ENCODE data around the gene C4BPB. TPM values are rescaled to one million over a fixed set of nuclear protein-coding genes. Genes with fewer than 3 reads are reported as not detected.

C4BPB gene
- total RNA-seq, 1 donor = not detected

DNA sequence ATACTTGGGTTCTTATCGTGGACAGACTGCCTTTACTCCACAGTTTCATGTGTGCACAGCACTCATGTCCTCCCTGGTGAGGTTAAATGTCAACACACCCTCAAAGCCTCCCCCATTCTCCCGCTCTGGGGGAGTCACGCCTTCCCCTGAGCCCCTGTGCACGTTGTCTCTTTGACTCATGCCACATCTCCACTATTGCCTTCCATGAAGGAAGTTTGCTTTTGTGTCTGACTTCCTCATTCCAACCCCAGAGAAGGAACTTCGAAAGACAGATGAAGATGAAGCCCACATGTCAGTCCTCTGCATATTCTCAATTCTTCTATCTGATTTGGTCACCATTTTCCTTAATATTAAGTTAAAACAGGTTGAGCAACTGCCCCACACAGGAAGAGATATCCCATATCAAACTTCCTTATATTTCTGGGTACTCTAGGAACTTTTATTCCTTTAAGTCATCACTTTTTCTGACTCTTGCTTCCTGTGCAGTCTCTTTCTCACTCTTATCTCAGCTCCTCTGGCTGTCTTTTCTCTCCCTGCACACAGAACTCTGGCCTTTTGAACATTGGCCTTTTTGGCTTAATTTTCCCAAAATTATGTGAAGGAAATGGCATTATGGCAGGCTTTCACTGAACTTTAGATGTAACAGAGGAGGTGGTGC lies 56.9 kb downstream of the C4BPB start:
- Histone ChIP-seq H3K79me2 (ENCODE audit: insufficient read depth, low read length) (no peaks in the 10 kb centered on the region), H3K36me3 (ENCODE audit: insufficient read depth, low read length) (no peaks in the 10 kb centered on the region), H3K4me1 (ENCODE audit: insufficient read depth, low read length) (no peaks in the 10 kb centered on the region), H3K27me3 (ENCODE audit: insufficient read depth, low read length) (no peaks in the 10 kb centered on the region), H3K4me3 (ENCODE audit: insufficient read depth, low read length) (no peak overlapping the region), H4K20me1 (ENCODE audit: insufficient read depth, low read length) (no peaks in the 10 kb centered on the region), H3K9me3 (ENCODE audit: low read depth, low read length) (no peaks in the 10 kb centered on the region), H3K4me2 (ENCODE audit: insufficient read depth, low read length) (no peak overlapping the region), H2AFZ (ENCODE audit: low read length) (no peak overlapping the region), H3K27ac (ENCODE audit: low read depth, low read length) (no peak overlapping the region)
- DNase-seq (ENCODE audit: insufficient read length, low spot score, missing footprints) = no peak
- TF ChIP-seq, protein P1, sequence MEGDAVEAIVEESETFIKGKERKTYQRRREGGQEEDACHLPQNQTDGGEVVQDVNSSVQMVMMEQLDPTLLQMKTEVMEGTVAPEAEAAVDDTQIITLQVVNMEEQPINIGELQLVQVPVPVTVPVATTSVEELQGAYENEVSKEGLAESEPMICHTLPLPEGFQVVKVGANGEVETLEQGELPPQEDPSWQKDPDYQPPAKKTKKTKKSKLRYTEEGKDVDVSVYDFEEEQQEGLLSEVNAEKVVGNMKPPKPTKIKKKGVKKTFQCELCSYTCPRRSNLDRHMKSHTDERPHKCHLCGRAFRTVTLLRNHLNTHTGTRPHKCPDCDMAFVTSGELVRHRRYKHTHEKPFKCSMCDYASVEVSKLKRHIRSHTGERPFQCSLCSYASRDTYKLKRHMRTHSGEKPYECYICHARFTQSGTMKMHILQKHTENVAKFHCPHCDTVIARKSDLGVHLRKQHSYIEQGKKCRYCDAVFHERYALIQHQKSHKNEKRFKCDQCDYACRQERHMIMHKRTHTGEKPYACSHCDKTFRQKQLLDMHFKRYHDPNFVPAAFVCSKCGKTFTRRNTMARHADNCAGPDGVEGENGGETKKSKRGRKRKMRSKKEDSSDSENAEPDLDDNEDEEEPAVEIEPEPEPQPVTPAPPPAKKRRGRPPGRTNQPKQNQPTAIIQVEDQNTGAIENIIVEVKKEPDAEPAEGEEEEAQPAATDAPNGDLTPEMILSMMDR (IDR thresholded peaks at IDR 0.05; ENCODE audit: extremely low read depth, low read depth, low read length) = no peak

Other genes with a start within 250 kb of the C4BPB start
- not detected in 2 replicates for gene IL20, start 223.2 kb upstream of the C4BPB start, total RNA-seq
- gene IL24, start 191.4 kb upstream of the C4BPB start, total RNA-seq = not detected in 2 replicates
- gene FCMR, start 166.9 kb upstream of the C4BPB start, total RNA-seq = 0.29 TPM in 1 of 2 replicates, not detected in the other
- gene PIGR, start 142.4 kb upstream of the C4BPB start, total RNA-seq = not detected in 2 replicates
- not detected in 2 replicates for gene FCAMR, start 118.4 kb upstream of the C4BPB start, total RNA-seq
- gene C1orf116, start 56.1 kb upstream of the C4BPB start, total RNA-seq = not detected in 2 replicates
- gene YOD1, start 37.7 kb upstream of the C4BPB start, total RNA-seq = 8.0 and 8.3 TPM in 2 replicates
- gene PFKFB2, start 35.6 kb upstream of the C4BPB start, total RNA-seq = 14.5 and 17.7 TPM in 2 replicates
- not detected in 2 replicates for gene C4BPA, start 15.4 kb downstream of the C4BPB start, total RNA-seq
- gene CD55, start 232.8 kb downstream of the C4BPB start, total RNA-seq = 5.6 and 9.0 TPM in 2 replicates